ENCODE measurements around the gene CBLN3.

The CBLN3 gene

DNA sequence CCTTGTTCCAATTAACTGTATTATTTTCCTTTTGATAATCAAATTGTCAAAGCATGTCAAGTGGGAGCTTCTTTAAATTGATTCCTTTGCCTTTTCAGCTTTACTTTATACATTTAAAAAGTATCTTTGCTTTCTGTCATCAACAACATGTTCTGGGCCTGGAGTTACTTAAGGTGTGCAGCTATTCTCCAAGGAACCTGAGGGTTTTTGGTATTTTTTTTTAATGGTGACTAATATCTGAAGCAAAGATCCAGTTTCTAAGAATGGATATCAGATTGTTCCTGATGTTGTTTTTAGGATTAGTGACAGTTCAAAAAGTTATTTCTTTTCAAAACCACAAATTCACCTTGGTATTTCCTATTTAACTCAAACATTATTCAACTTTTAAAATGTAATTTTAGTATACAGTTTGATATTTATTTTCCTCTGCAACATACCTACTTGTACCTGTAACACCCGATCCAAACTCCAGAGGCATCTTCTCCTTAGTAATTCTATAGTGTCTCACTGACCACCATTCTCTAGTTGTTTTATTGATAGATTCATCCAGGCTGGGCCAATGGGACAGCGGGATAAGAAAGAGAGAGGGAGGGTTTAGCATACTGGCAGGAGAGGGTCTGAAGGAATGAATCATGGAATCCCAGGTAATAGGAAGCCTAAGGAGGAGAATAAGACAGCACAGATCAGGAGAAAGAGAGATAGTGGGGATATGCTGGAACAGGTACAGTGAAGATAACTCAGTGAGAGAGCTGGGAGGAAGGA is 3.1 kb downstream of the CBLN3 start:
- no peak for DNase-seq (ENCODE audit: low read depth, low spot score)

DNA sequence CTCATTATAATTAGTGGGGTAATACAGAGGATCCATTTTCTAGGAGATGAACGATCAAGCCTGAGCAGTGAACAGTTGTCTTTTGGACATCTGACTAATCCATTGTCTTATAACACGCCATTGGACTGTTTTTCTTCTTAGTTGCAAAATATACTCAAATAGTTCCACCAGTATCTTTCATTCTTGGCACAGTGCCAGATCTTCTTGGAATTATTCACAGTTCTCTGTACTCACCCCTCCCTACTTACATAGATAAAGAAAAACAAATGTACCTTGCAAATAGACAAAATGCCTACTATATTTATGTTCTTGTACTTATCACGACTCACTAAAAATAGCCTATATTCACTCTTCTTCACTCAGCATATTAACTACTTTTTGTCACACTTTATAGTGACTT is 3.8 kb downstream of the CBLN3 start:
- DNase-seq (ENCODE audit: low read depth, low spot score) = no peak

DNA sequence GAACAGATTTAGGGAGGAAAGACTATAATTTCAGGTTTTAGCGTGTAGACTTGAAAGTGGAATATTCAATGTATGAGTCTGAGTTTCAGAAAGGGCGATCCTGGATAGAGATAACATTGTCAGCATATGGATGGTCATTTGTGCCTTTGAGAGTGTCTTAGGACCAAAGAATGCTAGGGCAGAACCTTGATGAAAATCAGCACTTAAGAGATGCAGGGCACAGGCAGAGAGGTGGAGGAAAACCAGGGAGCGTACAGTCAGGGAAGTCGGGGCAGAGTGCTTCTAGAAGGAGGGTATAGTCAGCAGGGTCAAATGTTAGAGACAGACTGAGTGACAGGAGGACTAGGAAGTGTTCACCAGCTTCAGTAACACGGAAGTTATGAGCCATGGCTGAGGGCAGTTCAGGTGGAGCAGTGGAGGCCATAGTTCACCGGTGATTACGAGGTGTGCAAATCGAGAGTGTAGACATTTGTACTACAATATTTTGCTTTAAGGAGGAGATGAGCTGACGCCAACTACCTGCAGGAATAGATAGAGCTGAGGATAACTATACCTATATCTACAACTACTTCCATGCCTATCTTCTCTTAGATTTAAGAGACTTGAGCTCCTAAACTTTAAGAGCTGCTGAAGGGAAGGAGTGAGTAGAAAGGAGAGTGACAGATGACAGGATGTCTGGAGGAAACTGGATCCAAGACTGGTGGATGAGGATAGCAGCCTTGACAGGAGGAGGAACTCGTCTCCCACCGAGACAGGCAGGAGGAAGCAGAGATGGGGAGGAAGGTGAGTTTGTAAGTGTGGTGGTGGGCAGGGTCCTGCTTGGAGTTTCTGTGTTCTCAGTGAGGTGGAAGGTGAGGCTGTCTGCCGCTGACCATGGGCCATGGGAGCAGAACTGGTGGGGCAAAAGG is 6.5 kb downstream of the CBLN3 start:
- no peak for DNase-seq (ENCODE audit: low read depth, low spot score)

DNA sequence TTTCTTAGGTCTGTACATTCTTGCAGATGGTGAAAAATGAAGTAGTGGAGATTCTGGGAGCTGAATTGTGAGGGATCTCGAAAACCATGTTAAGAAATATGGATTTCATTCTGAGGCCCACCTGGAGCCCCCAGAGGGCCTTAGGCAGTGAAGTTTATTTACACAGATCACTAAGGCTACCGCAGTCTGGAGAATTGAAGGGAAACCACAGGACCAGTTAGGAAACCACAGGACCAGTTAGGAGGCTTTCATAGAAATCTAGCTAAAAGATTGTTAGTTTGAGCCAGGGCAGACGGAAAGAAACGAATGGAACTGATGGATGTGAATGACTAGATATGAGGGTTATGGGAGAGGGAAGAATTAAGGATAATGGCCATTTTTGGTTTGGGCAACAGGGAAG is 7.2 kb downstream of the CBLN3 start:
- DNase-seq (ENCODE audit: low read depth, low spot score) = no peak

DNA sequence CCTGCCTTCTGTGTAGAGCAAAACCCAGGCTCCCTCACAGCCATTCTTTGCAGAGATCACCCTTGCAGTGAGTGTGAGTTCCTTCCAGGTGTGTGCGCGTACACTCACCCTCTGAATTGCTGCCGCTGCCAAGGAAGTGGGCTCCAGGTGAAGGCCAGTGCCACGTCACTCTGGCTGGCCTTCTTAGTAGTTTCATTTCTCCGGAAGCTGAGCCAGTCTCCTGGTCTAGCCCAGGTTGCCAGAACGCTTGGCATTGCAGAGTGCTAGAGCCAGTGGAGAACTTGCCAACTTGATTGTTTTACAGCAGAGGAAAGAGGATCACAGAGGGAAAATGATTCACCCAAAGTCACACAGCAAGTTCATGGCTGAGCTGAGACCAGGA is 11.0 kb downstream of the CBLN3 start:
- DNase-seq (ENCODE audit: low read depth, low spot score) = no peak

DNA sequence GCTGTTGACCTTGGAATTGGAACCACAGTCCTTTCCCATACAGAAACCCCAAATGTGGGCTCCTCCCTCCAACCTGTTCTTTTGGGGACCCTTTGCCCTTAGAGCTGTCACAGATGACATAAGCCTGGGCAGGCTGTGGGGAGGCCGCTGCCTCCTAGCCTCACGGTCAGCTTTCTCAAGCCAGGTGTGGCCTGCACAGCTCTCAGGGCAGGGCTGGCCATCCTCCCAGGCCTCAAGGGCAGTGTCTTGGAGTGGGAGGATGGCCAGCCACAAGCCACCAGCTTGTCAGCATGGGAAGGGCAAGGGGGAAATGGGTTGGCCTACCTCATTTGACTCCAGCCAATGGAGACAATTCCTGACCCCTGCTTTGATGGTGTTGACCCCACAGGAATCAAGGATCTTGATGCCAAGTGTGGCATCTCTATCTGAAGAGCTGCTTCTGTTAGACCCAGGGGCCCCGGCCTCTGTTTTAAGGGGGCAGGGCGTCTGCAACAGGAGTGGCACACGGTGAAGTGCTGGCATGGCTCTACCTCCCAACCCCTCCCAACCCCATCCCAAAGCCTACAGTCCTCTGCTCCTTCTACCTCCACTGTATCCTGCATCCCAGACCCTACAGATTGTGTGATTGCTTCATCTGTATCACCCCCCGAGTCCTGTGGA is 11.5 kb downstream of the CBLN3 start:
- no peak for DNase-seq (ENCODE audit: low read depth, low spot score)

DNA sequence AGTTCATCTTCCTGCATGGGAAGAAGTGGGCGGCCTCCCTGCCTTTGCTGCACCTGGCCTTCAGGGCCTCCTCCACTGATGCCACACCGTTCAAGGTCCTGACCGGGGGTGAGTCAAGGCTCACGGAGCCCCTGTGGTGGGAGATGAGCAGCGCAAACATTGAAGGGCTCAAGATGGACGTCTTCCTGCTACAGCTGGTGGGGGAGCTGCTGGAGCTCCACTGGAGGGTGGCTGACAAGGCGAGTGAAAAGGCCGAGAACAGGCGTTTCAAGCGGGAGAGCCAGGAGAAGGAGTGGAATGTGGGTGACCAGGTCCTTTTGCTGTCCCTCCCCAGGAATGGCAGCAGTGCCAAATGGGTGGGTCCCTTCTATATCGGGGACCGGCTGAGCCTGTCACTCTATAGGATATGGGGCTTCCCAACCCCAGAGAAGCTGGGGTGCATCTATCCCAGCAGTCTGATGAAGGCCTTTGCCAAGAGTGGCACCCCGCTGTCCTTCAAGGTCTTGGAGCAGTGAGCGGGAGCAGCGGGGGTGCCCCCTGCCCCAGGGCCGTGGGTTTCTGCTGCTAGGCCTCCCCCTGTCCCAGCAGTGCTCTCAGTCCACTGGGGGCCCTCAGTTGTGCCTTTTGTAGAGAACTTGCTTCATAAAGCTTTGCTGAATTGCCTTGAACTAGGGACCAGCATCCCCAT is 12.4 kb downstream of the CBLN3 start:
- no peak for DNase-seq (ENCODE audit: low read depth, low spot score)

DNA sequence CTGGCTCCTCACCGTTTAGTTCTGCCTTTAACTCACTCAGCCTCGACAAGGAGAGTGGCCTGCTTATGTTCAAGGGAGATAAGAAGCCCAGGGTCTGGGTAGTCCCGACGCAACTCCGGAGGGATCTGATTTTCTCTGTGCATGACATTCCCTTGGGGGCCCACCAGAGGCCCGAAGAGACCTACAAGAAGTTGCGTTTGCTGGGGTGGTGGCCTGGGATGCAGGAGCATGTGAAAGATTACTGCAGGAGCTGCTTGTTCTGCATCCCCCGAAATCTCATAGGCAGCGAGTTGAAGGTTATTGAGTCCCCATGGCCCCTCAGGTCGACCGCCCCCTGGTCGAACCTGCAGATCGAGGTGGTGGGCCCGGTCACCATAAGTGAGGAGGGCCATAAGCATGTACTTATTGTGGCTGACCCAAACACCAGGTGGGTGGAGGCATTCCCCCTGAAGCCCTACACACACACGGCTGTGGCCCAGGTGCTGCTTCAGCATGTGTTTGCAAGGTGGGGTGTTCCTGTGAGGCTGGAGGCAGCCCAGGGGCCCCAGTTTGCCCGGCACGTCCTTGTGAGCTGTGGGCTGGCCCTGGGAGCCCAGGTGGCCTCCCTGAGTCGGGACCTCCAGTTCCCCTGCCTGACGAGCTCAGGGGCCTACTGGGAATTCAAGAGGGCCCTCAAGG is 13.1 kb downstream of the CBLN3 start:
- no peak for DNase-seq (ENCODE audit: low read depth, low spot score)

DNA sequence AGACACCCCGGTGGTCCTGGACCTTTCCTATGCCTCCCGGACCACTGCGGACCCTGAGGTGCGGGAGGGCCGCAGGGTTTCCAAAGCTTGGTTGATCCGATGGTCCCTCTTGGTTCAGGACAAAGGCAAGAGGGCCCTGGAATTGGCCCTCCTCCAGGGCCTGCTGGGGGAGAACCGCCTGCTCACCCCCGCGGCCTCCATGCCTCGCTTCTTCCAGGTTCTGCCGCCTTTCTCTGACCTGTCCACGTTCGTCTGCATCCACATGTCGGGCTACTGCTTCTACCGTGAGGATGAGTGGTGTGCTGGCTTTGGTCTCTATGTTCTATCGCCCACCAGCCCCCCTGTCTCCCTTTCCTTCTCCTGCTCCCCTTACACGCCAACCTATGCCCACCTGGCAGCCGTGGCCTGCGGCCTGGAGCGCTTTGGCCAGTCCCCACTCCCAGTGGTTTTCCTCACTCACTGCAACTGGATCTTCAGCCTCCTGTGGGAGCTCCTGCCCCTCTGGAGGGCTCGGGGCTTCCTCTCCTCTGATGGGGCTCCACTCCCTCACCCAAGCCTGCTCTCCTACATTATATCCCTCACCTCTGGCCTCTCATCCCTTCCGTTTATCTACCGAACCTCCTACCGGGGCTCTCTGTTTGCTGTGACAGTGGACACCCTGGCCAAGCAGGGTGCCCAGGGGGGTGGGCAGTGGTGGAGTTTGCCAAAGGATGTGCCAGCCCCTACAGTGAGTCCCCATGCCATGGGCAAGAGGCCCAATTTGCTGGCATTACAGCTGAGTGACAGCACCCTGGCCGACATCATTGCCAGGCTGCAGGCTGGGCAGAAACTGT is 13.8 kb downstream of the CBLN3 start:
- no peak for DNase-seq (ENCODE audit: low read depth, low spot score)

DNA sequence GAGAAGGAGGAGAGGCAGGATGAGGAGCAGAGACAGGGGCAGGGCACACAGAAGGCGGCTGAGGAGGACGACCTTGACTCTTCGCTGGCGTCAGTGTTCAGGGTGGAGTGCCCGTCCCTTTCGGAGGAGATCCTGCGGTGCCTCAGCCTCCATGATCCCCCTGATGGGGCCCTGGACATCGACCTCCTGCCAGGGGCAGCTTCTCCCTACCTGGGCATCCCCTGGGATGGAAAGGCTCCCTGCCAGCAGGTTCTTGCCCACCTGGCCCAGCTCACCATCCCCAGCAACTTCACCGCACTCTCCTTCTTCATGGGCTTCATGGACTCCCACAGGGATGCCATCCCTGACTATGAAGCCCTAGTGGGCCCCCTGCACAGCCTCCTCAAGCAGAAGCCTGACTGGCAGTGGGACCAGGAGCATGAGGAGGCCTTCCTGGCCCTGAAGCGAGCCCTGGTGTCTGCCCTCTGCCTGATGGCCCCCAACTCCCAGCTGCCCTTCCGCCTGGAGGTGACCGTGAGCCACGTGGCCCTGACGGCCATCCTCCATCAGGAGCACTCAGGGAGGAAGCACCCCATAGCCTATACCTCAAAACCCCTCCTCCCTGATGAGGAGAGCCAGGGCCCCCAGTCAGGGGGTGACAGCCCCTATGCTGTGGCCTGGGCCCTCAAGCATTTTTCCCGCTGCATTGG is 14.6 kb downstream of the CBLN3 start:
- no peak for DNase-seq (ENCODE audit: low read depth, low spot score)

DNA sequence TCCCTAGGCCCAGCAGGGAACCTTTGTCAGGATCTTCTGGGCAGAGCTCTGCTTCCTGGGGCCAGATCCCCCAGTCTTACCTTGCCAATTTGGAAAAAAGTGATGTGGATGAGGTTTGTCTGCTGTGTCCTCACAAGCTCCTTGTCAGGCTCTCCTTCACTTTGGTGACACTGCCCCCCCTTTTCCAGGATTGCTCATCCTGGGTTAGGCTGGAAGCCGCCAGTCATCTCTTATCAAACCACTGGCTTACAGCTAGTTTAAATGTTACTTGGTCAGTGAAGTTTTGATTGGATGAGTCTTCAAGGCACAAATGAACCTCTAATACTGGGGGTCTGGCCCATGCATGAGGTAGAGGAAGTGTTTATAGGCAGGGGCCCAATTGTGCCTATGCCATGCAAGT is 15.4 kb downstream of the CBLN3 start:
- no peak for DNase-seq (ENCODE audit: low read depth, low spot score)

DNA sequence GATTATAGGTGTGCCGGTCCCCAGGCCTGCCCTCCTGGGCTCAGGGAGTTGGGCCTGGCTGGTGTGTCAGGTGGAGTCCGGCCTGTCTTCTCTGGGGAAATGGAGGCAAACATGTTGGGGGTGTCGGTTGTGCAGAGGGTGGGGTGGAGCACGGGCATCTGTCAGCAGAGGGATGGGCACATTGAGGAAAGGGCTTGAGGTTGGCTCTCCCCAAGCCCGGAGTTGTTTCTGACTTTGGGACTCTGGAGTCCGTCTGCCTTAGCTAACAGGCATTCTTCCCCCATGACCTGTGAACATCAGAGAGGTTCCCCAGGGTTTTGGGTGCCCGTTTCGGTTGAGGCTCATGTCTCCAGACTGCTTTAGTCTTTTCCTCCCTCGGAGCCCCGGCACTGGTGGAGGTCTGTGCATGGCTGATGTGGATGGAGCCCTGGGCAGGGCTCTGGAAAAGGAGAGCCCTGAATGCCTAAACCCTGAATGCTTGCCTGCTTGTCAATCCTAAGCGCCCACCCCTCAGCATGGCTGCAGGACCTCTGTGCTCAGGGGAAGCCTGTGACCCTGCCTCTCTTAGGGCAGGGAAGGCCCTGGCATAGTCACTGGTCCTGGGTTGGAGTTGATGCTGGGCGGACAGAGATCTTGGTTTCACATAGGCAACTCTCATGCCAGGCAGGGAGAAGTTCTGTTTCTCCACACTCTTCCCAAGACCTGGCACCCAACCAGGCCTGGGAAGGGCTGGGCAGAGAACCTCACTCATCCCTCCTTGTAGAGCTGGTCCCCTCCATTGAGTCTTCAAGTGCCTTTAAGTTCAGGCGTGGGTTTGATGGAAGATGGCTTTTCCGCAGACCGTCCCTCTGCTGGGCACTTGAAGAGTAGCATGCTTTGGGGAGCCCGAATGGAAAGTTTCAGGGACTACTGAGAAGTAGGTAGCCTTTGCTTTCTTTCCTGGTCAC is 17.8 kb downstream of the CBLN3 start:
- DNase-seq (ENCODE audit: low read depth, low spot score) = no peak

DNA sequence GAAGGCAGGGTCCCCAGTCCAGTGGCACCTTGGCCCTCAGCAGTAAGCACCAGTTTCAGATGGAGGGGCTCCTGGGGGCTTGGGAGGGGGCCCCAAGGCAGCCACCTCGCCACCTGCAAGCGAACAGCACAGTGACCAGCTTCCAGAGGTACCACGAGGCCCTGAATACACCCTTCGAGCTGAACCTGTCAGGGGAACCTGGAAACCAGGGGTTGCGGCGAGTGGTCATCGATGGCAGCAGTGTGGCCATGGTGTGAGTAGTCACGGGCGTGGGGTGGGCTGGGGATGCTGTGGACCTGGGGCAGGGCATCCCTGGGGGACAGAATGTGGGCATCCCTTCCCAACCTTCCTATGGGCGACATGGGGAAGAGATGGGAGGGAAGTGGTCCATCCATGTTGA is 19.5 kb downstream of the CBLN3 start:
- DNase-seq (ENCODE audit: low read depth, low spot score) = no peak

DNA sequence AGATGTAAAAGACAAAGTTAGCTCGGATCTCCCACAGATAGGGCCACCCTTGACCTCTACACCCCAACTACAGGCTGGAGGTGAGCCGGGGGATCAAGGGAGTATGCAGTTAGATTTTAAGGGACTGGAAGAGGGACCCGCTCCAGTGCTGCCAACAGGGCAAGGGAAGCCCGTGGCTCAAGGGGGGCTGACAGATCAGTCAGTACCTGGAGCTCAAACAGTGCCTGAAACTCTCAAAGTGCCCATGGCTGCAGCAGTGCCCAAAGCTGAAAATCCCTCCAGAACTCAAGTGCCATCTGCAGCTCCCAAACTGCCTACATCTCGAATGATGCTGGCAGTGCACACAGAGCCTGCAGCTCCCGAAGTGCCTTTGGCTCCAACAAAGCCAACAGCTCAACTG is 20.3 kb downstream of the CBLN3 start:
- DNase-seq (ENCODE audit: low read depth, low spot score) = no peak

DNA sequence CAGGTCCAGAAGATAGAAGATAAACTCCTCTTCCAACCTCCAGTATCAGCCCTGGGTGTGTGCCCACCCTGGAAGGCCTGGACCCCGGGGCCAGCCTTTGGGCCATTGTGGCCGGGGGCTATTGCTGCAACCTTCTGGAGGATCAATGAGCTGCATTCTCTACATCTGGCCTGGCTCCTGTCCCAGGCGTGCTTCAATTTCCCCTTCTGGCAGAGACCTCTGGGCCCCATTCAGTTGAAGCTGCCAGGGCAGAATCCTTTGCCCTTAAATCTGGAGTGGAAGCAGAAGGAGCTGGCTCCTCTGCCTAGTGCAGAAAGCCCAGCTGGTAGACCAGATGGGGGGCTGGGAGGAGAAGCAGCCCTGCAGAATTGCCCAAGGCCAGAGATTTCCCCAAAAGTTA is 20.7 kb downstream of the CBLN3 start:
- DNase-seq (ENCODE audit: low read depth, low spot score) = no peak

DNA sequence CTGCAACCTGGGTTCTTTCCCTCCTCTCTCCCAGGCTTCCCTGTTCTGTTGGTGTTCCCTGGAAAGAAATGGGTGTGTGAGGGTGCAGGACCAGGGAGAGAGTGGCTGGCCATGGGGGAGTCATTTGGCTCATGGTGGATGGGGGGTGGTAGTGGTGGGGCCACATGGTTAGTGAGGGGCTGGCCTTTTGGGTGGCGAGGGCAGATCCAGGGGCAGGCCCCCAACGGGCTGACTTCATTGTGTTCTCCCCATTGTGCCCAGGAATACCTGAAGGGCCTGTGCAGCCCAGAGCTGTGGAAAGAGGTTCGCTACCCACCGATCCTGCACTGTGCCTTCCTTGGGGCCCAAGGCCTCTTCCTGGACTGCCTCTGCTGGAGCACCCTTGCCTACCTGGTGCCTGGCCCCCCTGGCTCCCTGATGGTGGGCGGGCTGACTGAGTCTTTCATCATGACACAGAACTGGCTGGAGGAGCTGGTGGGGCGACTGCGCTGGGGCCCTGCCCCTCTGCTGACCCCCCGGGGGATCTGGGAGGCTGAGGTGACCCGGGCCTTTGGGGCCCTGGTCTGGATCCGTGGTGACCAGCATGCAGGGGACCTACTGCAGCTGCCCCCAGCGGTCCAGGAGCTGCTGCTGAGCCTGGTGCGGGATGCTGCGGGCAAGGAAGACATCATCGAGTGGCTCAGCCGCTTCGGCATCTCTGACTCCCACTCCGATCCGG is 21.7 kb downstream of the CBLN3 start:
- no peak for DNase-seq (ENCODE audit: low read depth, low spot score)

DNA sequence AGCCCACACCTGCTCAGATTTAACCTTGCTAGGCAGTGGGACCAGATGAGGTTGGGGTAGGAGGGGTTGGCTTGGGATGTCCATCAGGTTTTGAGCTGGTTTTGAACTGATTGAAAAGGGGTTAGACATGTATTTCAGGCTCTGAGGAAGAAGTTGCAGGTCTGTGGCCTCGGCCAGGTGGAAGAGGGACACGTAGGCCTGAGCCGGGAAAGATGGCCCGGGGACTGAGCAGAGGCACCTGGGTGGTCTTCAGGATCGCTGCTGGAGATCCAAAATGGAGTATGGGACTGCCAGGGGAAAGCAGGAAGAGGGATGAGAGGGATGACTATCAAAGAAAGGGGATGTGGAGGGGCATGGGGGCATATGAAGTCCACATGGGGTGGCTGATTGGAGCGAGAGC is 23.1 kb downstream of the CBLN3 start:
- no peak for DNase-seq (ENCODE audit: low read depth, low spot score)

DNA sequence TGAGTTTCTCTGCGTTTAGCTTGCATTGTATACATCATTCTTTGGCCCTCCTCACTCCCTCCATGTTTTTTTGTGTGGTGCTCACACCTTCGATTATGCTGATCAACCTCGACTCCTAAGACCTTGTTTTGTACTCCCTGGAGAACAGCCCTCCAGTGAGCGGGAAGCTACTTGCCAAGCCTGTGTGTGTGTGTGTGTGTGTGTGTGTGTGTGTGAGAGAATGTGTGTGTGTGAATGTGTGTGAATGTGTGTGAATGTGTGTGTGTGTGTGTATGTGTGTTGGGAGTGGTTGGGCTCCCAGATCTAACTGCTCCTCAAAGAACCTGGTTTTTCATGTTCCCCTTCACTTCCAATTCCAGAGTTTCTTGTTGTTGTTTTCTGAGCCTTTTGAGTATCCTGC is 24.7 kb downstream of the CBLN3 start:
- no peak for DNase-seq (ENCODE audit: low read depth, low spot score)
